Transverse colon (tissue), 4 donors: Measurements from ENCODE around the gene SGO1.

Experiments used
- POLR2AphosphoS5 ChIP-seq, 3 donors: sonication (generic); formaldehyde crosslinking; IDR thresholded peaks; one replicate each; pipeline ENCODE4 v1.6.1; 2016; ENCODE audit warnings: antibody characterized with exemption in 3 of 3
- TF ChIP-seq, protein P1 (sequence below), 5 experiments: fragments of 200-600 bp in 3 of 5; fragments of 450-650 bp in 2 of 5; sonication (generic) in 3 of 5; IDR thresholded peaks; 1 replicate in 2 of 5; 2 replicates in 3 of 5; pipeline ENCODE4 v1.5.1; 2016 to 2017; ENCODE audit warnings: antibody characterized with exemption in 5 of 5, inconsistent platforms in 3 of 5, mild to moderate bottlenecking in 2 of 5, moderate library complexity in 1 of 5

DNA sequence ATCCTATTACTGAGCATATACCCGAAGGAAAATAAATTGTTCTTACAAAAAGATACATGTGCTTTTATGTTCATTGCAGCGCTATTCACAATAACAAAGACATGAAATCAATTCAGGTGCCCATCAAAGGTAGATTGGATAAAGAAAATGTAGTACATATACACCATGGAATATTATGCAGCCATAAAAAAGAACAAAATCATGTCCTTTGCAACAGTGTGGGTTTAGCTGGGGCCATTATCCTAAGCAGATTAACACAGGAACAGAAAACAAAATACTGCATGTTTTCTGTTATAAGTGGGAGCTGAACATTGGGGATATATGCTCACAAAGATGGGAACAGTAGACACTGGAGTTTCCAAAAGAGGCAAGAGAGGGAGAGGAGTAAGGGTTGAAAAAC is 42.5 kb downstream of the SGO1 start:
- TF ChIP-seq, protein P1, sequence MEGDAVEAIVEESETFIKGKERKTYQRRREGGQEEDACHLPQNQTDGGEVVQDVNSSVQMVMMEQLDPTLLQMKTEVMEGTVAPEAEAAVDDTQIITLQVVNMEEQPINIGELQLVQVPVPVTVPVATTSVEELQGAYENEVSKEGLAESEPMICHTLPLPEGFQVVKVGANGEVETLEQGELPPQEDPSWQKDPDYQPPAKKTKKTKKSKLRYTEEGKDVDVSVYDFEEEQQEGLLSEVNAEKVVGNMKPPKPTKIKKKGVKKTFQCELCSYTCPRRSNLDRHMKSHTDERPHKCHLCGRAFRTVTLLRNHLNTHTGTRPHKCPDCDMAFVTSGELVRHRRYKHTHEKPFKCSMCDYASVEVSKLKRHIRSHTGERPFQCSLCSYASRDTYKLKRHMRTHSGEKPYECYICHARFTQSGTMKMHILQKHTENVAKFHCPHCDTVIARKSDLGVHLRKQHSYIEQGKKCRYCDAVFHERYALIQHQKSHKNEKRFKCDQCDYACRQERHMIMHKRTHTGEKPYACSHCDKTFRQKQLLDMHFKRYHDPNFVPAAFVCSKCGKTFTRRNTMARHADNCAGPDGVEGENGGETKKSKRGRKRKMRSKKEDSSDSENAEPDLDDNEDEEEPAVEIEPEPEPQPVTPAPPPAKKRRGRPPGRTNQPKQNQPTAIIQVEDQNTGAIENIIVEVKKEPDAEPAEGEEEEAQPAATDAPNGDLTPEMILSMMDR (IDR thresholded peaks at IDR 0.05): no peak
- no peak for TF ChIP-seq POLR2AphosphoS5 (IDR thresholded peaks at IDR 0.05)
